Ovary (tissue), 9 donors: ENCODE data around the gene HAX1. TPM values are rescaled to one million over a fixed set of nuclear protein-coding genes. Genes with fewer than 3 reads are reported as not detected.

ENCODE experiments used
- DNase-seq, 5 donors: peaks; one replicate each; pipeline ENCODE4 v3.0.0-alpha.2; 2019 to 2020
- H3K27ac ChIP-seq, 2 donors: fragments of 200-600 bp; one replicate each; pipeline versions ENCODE4 v1.5.1 to v1.8.0; 2019 to 2022
- H3K27me3 ChIP-seq: fragments of 200-600 bp; one replicate; pipeline ENCODE4 v1.8.0; 2022
- H3K36me3 ChIP-seq: fragments of 200-600 bp; sonication (generic); one replicate; pipeline ENCODE4 v1.5.1; 2019
- H3K4me1 ChIP-seq: one replicate; pipeline ENCODE4 v1.8.1; 2013; ENCODE audit warnings: mild to moderate bottlenecking, moderate library complexity; ENCODE audit not compliant: insufficient read depth
- H3K4me3 ChIP-seq: fragments of 200-600 bp; sonication (generic); one replicate; pipeline ENCODE4 v1.5.1; 2017
- H3K9me3 ChIP-seq, 2 donors: fragments of 200-600 bp in 1 of 2; sonication (generic) in 1 of 2; one replicate each; pipeline versions ENCODE4 v1.5.1 to v1.8.1; 2013 to 2019; ENCODE audit warnings: mild to moderate bottlenecking in 1 of 2, moderate library complexity in 1 of 2
- EP300 ChIP-seq: sonication (generic); formaldehyde crosslinking; IDR thresholded peaks from one replicate; pipeline ENCODE4 v1.6.1; 2017; ENCODE audit warnings: antibody characterized with exemption
- POLR2A ChIP-seq: fragments of 450-650 bp; IDR thresholded peaks from one replicate; pipeline ENCODE4 v1.6.1; 2017; ENCODE audit warnings: antibody characterized with exemption, mild to moderate bottlenecking, moderate library complexity
- WGBS, 3 donors: extraction: QIAGEN DNeasy Blood & Tissue Kit in 1 of 3; methylation state at CpG; one replicate each; pipeline versions ENCODE4 v1.1.5 to v1.1.7; 2013 to 2017; 5-methylcytosine and 5-hydroxymethylcytosine counted together
- intact Hi-C, 4 donors: fragments of 100-400 bp; cut with DNase I; formaldehyde crosslinking; loops; one replicate each; pipeline versions ENCODE4 v1.11.0 to v1.15.1; 2022 to 2023
- polyA plus RNA-seq, 2 donors: library from polyadenylated mRNA; stranded (reverse); fragments of 200-250 nt in 1 of 2; fragments of 350-450 nt in 1 of 2; fragmentation: Illumina TruSeq in 1 of 2; extraction: RNeasy Lipid Tissue Mini Kit (QIAGEN cat#74804) in 1 of 2; gene quantifications; one replicate each; pipeline ENCODE4 v1.2.3, GENCODE V29; 2013 to 2014
- total RNA-seq, 7 donors: library from RNA; depleted of rRNA in 2 of 7; stranded (reverse); fragments of >200 nt in 2 of 7; fragmentation: NEBNext Ultra II Directional in 3 of 7; extraction: Animal tissue kit (Norgen Biotek cat#: 25700) in 3 of 7; gene quantifications; one replicate each; pipeline versions ENCODE4 v1.1.0 to v1.2.4, GENCODE V29; 2016 to 2023
- TF ChIP-seq, protein P1 (sequence below), 3 donors: fragments of 450-650 bp in 2 of 3; fragments of 200-600 bp in 1 of 3; IDR thresholded peaks; one replicate each; pipeline versions ENCODE4 v1.5.1 to v1.8.0; 2016 to 2022; ENCODE audit warnings: antibody characterized with exemption in 3 of 3, mild to moderate bottlenecking in 1 of 3
- donor health status: DM: no; HTN: no; CAD: no; lungs with moderate emphysema.
- donor health status: DM: no; HTN: no; CAD: no.
- donor health status: Bipolar disorder and iron deficiency.
- donor health status: DM: yes; HTN: yes; CAD: no.
- donor health status: DM: no; HTN: no; CAD: no.
- donor health status: DM: yes; HTN: yes; CAD: no.

The HAX1 gene
- total and polyA plus RNA-seq, 9 donors: 67.2 to 198 (median 82.7) TPM

- H3K4me3 ChIP-seq: no peak overlapping the region
- no peaks in the 10 kb centered on the region for H3K4me1 ChIP-seq
- H3K27me3 ChIP-seq: no peaks in the 10 kb centered on the region
- intact Hi-C loops: no loop called here
- H3K27ac ChIP-seq: no peak overlapping the region
- DNase-seq: no peak
- WGBS, 3 donors: 90 to 95% (median 92%) methylated on average over 2 of the region's 2 CpGs
- no peaks in the 10 kb centered on the region for H3K9me3 ChIP-seq
- TF ChIP-seq EP300: no peak
- TF ChIP-seq, protein P1, sequence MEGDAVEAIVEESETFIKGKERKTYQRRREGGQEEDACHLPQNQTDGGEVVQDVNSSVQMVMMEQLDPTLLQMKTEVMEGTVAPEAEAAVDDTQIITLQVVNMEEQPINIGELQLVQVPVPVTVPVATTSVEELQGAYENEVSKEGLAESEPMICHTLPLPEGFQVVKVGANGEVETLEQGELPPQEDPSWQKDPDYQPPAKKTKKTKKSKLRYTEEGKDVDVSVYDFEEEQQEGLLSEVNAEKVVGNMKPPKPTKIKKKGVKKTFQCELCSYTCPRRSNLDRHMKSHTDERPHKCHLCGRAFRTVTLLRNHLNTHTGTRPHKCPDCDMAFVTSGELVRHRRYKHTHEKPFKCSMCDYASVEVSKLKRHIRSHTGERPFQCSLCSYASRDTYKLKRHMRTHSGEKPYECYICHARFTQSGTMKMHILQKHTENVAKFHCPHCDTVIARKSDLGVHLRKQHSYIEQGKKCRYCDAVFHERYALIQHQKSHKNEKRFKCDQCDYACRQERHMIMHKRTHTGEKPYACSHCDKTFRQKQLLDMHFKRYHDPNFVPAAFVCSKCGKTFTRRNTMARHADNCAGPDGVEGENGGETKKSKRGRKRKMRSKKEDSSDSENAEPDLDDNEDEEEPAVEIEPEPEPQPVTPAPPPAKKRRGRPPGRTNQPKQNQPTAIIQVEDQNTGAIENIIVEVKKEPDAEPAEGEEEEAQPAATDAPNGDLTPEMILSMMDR (IDR thresholded peaks at IDR 0.05): no peak
- TF ChIP-seq POLR2A: no peak
- H3K36me3 ChIP-seq: no peaks in the 10 kb centered on the region
These were observed 13.6 kb upstream of the HAX1 start for GRCh38 chr1:154258784-154259183.

DNA sequence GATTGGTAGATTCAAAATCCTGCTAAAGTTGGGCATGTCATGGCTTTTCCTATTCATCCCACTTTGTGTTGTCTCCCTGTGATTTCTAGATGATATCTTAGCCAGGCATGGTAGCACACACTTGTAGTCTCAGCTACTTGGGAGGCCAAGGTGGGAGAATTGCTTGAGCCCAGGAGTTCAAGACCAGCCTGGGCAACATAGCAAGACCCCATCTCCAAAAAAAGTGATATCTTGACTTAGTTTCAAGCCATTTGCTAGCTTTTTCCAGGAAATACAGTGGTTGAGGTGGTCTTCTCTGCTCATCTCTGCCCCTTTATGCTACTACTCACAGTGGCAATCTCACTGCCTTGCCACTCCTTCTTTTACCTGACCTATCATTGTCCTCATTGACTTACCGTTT is 12.3 kb upstream of the HAX1 start:
- whole genome bisulfite sequencing, 3 donors: 60 to 86% (median 73%) methylated on average over 1 of the region's 1 CpG
- DNase-seq: no peak
- Histone ChIP-seq H3K27ac (no peak overlapping the region), H3K9me3 (no peaks in the 10 kb centered on the region), H3K4me3 (no peak overlapping the region), H3K27me3 (no peaks in the 10 kb centered on the region), H3K4me1 (no peaks in the 10 kb centered on the region), H3K36me3 (no peaks in the 10 kb centered on the region)
- intact Hi-C loops: no loop called here
- TF ChIP-seq, protein P1 (IDR thresholded peaks at IDR 0.05): no peak
- TF ChIP-seq EP300 (no peak), POLR2A (no peak)

DNA sequence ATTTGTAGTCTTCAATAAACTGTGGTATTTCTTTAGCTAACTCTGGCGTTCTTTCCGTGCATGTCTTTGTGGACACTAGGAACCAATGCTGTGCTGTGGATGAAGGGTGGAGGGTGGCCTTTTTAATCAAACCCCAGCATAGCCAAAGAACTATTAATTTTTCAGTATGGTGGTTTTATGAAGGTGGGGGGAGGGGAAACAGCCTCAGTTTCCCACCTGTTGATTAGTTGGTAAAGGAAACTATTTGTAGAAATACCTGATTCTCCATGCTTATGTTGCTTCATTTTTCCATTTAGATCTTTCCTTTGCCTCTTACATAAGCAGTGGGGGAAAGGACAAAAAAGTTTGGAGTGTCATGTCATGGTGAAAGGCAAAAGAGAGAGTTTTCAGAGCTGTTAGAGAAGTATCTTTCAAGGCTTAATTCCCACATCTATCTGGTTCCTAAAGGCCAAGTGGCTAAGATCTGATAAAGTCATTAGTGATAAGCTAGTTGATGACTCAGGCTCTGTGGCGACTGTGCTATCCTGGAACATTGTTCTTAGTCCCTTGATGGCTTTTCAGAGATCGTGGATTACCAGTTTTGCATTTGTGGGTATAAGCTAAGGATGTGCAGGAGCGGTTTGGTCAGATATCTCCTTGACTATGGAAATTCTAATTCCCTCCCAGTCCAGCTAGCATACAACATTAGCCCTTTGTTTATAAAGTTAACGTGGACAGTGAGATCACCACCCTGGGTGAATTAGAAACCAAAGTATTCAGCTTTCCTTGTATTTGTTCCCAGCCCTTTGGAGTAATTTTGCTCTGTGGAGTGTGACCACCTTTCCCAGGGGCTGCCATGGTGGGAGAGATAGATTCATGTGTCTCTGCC is 8.7 kb upstream of the HAX1 start:
- TF ChIP-seq POLR2A: no peak
- TF ChIP-seq, protein P1 (IDR thresholded peaks at IDR 0.05): no peak
- no peak for TF ChIP-seq EP300
- Histone ChIP-seq H3K27me3 (no peaks in the 10 kb centered on the region), H3K9me3 (no peaks in the 10 kb centered on the region), H3K36me3 (no peaks in the 10 kb centered on the region), H3K27ac (no peak overlapping the region), H3K4me1 (no peaks in the 10 kb centered on the region), H3K4me3 (no peak overlapping the region)
- intact Hi-C loops: no loop called here
- 57 to 70% (median 63%) methylated on average over 6 of the region's 6 CpGs for WGBS, 3 donors
- no peak for DNase-seq

- H3K4me1 ChIP-seq: no peaks in the 10 kb centered on the region
- no peak for DNase-seq
- TF ChIP-seq EP300 (no peak), POLR2A (no peak)
- TF ChIP-seq, protein P1 (IDR thresholded peaks at IDR 0.05): no peak
- no peaks in the 10 kb centered on the region for H3K36me3 ChIP-seq
- intact Hi-C loops: no loop called here
- no peak overlapping the region for H3K27ac ChIP-seq
- no peaks in the 10 kb centered on the region for H3K27me3 ChIP-seq
- H3K9me3 ChIP-seq: no peaks in the 10 kb centered on the region
- H3K4me3 ChIP-seq: no peak overlapping the region
- 19 to 30% (median 20%) methylated on average over 1 of the region's 1 CpG for WGBS, 3 donors
These were observed 8.0 kb upstream of the HAX1 start for GRCh38 chr1:154264454-154264853.
